Choroid plexus epithelial cell (primary cell): Measurements from ENCODE around the gene ZNF358.

Experiments used
- DNase-seq: peaks from one replicate; pipeline ENCODE4 v3.0.0-alpha.2; 2010; ENCODE audit warnings: low read depth
- H3K4me3 ChIP-seq: 2 replicates; pipeline ENCODE4 v1.5.1; 2011; ENCODE audit warnings: low read depth, mild to moderate bottlenecking, control low read depth, low read length, moderate library complexity
- CTCF ChIP-seq: conservative IDR thresholded peaks from 2 replicates; pipeline ENCODE4 v1.5.1; 2011; ENCODE audit warnings: low read depth, mild to moderate bottlenecking, control low read depth, inconsistent platforms, low read length, moderate library complexity

Gene ZNF358

GRCh38 chr19:7507884-7508283 lies 8.0 kb upstream of the ZNF358 start:
- no peak for TF ChIP-seq CTCF
- no peak overlapping the region for H3K4me3 ChIP-seq
- peak; percentile 89 for DNase-seq

DNA sequence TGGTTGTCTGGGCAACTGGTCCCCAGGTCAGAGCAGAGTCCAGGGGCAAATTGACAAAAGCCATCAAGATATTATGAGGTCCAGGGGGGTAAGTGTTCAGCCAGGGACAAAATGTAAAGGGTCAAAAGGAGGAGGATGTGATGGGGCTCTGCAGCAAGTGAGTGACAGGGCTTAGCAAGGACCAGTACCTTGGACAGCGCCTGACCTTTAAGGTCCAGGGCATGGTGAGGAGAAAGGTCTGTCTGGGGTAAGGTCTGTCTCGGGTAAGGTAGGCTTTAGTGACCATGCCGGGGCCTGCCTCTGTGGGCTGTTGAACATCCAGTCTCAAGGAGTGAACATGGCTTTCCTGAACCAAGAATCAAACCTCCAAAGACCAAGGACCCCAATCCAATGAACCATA lies 6.3 kb upstream of the ZNF358 start:
- no peak for TF ChIP-seq CTCF
- H3K4me3 ChIP-seq: no peak overlapping the region
- no peak for DNase-seq

- H3K4me3 ChIP-seq: no peak overlapping the region
- DNase-seq: no peak
- no peak for TF ChIP-seq CTCF
These were observed 3.5 kb upstream of the ZNF358 start for GRCh38 chr19:7512400-7512851.

- DNase-seq: no peak
- no peak overlapping the region for H3K4me3 ChIP-seq
- TF ChIP-seq CTCF: no peak
These were observed 1.9 kb upstream of the ZNF358 start for GRCh38 chr19:7513809-7514642.

DNA sequence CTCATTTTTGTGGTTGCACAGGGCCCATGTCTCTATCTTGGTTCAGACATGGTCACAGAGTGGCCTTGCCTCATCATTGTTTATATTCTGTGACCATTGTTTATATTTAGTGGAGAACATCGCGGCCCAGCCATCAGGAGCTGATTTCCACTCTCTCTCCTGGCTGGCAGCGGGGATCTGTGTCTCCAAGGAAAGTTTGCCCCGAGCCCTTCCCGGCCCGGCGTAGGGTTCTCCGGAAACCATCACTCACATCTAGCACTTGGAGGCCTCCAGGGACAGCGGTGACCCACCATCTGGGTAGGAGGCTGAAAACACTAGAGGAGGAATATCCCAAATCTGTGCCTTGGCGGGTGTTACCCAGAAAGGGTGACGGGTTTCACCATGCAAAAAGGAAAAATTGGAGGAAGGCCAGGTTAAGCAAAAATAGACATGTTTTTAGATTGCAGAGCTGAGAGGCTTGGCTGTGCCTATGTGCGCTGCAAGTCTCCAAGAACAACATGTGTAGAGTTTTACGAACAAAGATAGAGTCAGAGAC lies 726 bp upstream of the ZNF358 start:
- no peak for DNase-seq
- H3K4me3 ChIP-seq: peak overlapping the region; percentile 73
- TF ChIP-seq CTCF: no peak

- no peak for DNase-seq
- no peak for TF ChIP-seq CTCF
- peak overlapping the region; percentile 73 for H3K4me3 ChIP-seq
These were observed 430 bp downstream of the ZNF358 start for GRCh38 chr19:7516333-7516732.

DNA sequence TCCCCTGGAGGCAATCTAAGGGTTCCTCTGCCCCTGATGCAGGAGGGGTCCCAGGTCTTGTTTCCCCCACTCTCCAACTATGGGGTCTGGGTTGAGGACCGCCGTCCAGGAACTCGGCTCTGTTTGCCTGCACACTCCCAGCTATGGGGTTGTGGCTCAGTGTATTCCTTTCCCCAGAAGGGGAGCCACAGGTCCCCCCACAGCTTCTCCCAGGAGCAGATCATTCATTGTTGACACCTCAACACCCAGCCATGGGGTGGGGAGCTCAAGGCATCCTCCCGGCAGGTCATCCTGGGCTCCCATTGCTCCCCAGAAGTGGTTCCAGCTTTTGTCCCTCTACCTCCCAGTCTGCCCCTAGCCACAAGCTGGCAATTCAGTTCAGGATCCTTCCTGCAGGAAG lies 975 bp downstream of the ZNF358 start:
- TF ChIP-seq CTCF: peak; percentile 6
- DNase-seq: no peak
- H3K4me3 ChIP-seq: peak overlapping the region; percentile 73
